Tibial artery (tissue), 4 donors: ENCODE measurements around the gene CDH20.

Experiments
- DNase-seq, 2 donors: peaks; one replicate each; pipeline ENCODE4 v3.0.0-alpha.2; 2019
- H3K27ac ChIP-seq, 2 donors: fragments of 200-600 bp; sonication (generic) in 1 of 2; 1 replicate in 1 of 2; 2 replicates in 1 of 2; pipeline ENCODE4 v1.5.1; 2018 to 2019; ENCODE audit warnings: mild to moderate bottlenecking in 1 of 2
- H3K27me3 ChIP-seq, 2 donors: fragments of 200-600 bp; sonication (generic) in 1 of 2; one replicate each; pipeline versions ENCODE4 v1.5.1 to v1.6.0; 2016 to 2019
- H3K36me3 ChIP-seq, 3 donors: fragments of 200-600 bp; sonication (generic) in 2 of 3; one replicate each; pipeline ENCODE4 v1.5.1; 2016 to 2019; ENCODE audit warnings: mild to moderate bottlenecking in 2 of 3
- H3K4me1 ChIP-seq, 4 donors: fragments of 200-600 bp; sonication (generic) in 2 of 4; 1 replicate in 3 of 4; 2 replicates in 1 of 4; pipeline ENCODE4 v1.5.1; 2016 to 2019
- H3K4me3 ChIP-seq, 2 donors: fragments of 200-600 bp; sonication (generic) in 1 of 2; 1 replicate in 1 of 2; 2 replicates in 1 of 2; pipeline ENCODE4 v1.5.1; 2018 to 2019; ENCODE audit warnings: mild to moderate bottlenecking in 2 of 2
- H3K9me3 ChIP-seq, 3 donors: fragments of 200-600 bp; sonication (generic) in 1 of 3; one replicate each; pipeline ENCODE4 v1.5.1; 2016 to 2019
- intact Hi-C: fragments of 100-400 bp; cut with DNase I; formaldehyde crosslinking; loops from one replicate; pipeline ENCODE4 v1.15.0; 2023; ENCODE audit warnings: low total_unique reads
- TF ChIP-seq, protein P1 (sequence below), 2 experiments: fragments of 200-600 bp in 1 of 2; fragments of 450-650 bp in 1 of 2; IDR thresholded peaks; one replicate each; pipeline ENCODE4 v1.5.1; 2017 to 2019; ENCODE audit warnings: antibody characterized with exemption in 2 of 2, mild to moderate bottlenecking in 1 of 2, moderate library complexity in 1 of 2

The CDH20 gene

DNA sequence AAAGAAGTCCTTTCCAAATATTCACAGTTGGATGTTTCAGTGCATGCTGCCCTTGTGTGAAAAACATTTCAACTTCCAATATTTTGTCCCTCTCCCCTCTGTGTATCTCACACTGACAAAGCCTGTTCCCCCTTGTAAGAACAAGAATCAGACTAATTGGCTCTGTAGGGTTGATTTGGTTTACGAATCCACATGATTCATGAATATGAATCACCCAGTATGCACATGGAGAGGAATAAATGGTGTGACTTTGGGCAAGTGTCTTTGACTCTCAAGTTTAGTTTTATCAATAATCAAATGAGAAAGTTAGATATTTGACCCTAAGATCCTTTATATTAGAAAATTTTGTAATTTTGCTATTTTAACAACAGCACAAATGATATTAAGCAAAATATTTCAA, 9.3 kb upstream of the CDH20 start:
- TF ChIP-seq, protein P1, sequence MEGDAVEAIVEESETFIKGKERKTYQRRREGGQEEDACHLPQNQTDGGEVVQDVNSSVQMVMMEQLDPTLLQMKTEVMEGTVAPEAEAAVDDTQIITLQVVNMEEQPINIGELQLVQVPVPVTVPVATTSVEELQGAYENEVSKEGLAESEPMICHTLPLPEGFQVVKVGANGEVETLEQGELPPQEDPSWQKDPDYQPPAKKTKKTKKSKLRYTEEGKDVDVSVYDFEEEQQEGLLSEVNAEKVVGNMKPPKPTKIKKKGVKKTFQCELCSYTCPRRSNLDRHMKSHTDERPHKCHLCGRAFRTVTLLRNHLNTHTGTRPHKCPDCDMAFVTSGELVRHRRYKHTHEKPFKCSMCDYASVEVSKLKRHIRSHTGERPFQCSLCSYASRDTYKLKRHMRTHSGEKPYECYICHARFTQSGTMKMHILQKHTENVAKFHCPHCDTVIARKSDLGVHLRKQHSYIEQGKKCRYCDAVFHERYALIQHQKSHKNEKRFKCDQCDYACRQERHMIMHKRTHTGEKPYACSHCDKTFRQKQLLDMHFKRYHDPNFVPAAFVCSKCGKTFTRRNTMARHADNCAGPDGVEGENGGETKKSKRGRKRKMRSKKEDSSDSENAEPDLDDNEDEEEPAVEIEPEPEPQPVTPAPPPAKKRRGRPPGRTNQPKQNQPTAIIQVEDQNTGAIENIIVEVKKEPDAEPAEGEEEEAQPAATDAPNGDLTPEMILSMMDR (IDR thresholded peaks at IDR 0.05) = no peak
- no peak for DNase-seq
- H3K27ac ChIP-seq = no peak overlapping the region
- no peaks in the 10 kb centered on the region for H3K36me3 ChIP-seq
- no peak overlapping the region for H3K4me3 ChIP-seq
- H3K9me3 ChIP-seq = no peaks in the 10 kb centered on the region
- intact Hi-C loops = no loop called here
- H3K27me3 ChIP-seq = no peaks in the 10 kb centered on the region
- H3K4me1 ChIP-seq = no peaks in the 10 kb centered on the region

DNA sequence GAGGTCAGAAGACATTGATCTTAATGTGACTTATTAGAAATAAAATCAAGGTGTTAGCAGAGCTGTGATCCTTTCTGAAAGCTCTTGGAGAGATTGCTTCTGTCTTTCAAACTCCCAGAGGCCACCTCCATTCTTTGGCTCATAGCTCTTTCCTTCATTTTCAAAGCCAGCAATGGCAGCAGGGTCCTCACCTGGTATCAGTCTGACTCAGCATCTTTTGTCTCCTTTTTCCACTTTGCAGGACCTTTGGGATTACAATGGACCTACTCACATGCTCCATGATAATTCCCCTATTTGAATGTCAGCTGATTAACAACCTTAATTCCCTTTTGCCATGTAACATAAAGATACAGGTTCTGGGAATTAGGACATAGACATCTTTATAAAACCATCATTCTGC, 6.8 kb upstream of the CDH20 start:
- intact Hi-C loops = no loop called here
- Histone ChIP-seq H3K9me3 (no peaks in the 10 kb centered on the region), H3K4me1 (no peaks in the 10 kb centered on the region), H3K27me3 (no peaks in the 10 kb centered on the region), H3K4me3 (no peak overlapping the region), H3K27ac (no peak overlapping the region), H3K36me3 (no peaks in the 10 kb centered on the region)
- TF ChIP-seq, protein P1 (IDR thresholded peaks at IDR 0.05) = no peak
- no peak for DNase-seq

DNA sequence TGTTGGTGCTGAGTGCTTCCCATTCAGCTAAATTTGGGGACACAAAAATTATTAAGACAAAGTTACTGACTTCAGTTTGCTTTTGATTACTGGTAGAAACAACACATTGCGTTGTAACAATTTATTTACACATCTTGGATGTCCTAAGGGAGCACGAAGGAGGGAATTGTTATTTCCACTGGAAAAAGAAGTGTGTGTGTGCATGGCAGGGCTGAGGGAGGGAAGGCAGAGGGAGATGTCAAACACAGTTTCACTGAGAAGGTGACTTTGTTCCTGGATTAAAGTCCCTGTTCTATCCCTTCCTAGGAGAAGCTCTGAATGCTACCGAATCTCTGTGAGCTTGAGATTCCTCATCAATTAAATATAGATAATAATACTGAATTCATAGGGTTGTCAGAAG, 3.8 kb upstream of the CDH20 start:
- H3K27ac ChIP-seq = no peak overlapping the region
- intact Hi-C loops = no loop called here
- DNase-seq = no peak
- H3K4me3 ChIP-seq = no peak overlapping the region
- TF ChIP-seq, protein P1 (IDR thresholded peaks at IDR 0.05) = no peak
- peaks cover 0 to 13% (median 12%) of the 10 kb centered on the region in 4 donors for H3K4me1 ChIP-seq
- no peaks in the 10 kb centered on the region for H3K9me3 ChIP-seq
- no peaks in the 10 kb centered on the region for H3K36me3 ChIP-seq
- H3K27me3 ChIP-seq = peaks cover 0 to 13% of the 10 kb centered on the region in 2 donors

DNA sequence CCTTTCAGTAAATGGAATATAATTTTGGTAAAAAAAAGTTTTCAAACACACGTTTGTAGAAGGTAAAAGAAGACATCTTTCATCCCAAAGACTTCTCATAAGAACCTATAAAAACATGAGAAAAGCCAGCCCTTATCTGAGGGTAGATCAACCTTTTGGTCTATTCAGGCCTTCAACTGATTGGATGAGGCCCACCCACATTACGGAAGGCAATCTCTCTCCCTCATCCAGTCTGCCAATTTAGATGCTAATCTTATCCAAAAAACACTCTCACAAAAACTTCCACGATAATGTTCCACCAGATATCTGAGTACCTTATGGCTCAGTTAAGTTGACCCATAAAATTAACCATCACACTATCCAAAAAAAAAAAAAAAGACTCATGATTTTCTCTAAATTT, 2.2 kb upstream of the CDH20 start:
- intact Hi-C loops = no loop called here
- Histone ChIP-seq H3K36me3 (no peaks in the 10 kb centered on the region), H3K27me3 (peaks cover 0 to 21% of the 10 kb centered on the region in 2 donors), H3K4me3 (no peak overlapping the region), H3K9me3 (no peaks in the 10 kb centered on the region), H3K27ac (no peak overlapping the region), H3K4me1 (peaks cover 0 to 18% (median 16%) of the 10 kb centered on the region in 4 donors)
- DNase-seq = no peak
- TF ChIP-seq, protein P1 (IDR thresholded peaks at IDR 0.05) = no peak

DNA sequence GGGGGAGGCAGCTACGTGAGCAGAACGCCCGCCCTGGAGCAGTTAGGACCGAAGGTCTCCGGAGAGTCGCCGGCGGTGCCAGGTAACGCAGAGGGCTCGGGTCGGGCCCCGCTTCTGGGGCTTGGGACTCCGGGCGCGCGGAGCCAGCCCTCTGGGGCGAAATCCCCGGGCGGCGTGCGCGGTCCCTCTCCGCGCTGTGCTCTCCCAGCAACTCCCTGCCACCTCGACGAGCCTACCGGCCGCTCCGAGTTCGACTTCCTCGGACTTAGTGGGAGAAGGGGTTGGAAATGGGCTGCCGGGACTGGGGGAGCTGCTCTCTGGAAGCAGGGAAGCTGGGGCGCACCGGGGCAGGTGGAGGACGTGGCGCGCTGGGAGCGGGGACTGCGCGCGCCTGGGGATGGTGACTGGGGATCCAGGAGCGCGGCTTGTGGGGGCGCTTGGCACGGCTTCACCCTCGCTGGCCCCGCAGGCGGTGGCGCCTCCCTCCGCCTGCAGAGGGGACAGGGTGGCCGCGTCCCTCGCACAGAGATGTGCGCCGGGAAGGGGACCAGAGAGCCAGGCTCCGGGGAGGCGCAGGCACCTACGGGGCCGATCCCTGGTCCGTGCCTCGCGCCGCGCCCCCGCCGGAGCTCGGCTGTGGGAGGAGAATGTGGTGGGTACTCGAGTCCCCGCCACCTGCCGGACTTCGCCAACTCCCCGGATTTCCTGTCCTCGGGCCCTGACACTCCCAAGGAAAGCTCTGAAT, 688 bp downstream of the CDH20 start:
- no peak for DNase-seq
- intact Hi-C loops = no loop called here
- no peaks in the 10 kb centered on the region for H3K9me3 ChIP-seq
- H3K27ac ChIP-seq = no peak overlapping the region
- TF ChIP-seq, protein P1 (IDR thresholded peaks at IDR 0.05) = no peak
- peaks cover 0 to 18% (median 16%) of the 10 kb centered on the region in 4 donors for H3K4me1 ChIP-seq
- peaks cover 0 to 21% of the 10 kb centered on the region in 2 donors for H3K27me3 ChIP-seq
- H3K4me3 ChIP-seq = peak overlapping the region; percentile 33 to 44
- no peaks in the 10 kb centered on the region for H3K36me3 ChIP-seq
